Renal cortical epithelial cell (primary cell): ENCODE results near the gene SH2D2A. TPM values are rescaled to one million over a fixed set of nuclear protein-coding genes. Genes with fewer than 3 reads are reported as not detected.

ENCODE experiments used
- DNase-seq: peaks from one replicate; pipeline ENCODE4 v3.0.0-alpha.2; 2011; ENCODE audit warnings: low read depth
- total RNA-seq: library from RNA; depleted of rRNA; stranded (reverse); fragments of >200 nt; gene quantifications from 2 replicates; pipeline ENCODE4 v1.2.3, GENCODE V29; 2014

Gene SH2D2A
- total RNA-seq: 0.30 TPM in 1 of 2 replicates, not detected in the other

DNA sequence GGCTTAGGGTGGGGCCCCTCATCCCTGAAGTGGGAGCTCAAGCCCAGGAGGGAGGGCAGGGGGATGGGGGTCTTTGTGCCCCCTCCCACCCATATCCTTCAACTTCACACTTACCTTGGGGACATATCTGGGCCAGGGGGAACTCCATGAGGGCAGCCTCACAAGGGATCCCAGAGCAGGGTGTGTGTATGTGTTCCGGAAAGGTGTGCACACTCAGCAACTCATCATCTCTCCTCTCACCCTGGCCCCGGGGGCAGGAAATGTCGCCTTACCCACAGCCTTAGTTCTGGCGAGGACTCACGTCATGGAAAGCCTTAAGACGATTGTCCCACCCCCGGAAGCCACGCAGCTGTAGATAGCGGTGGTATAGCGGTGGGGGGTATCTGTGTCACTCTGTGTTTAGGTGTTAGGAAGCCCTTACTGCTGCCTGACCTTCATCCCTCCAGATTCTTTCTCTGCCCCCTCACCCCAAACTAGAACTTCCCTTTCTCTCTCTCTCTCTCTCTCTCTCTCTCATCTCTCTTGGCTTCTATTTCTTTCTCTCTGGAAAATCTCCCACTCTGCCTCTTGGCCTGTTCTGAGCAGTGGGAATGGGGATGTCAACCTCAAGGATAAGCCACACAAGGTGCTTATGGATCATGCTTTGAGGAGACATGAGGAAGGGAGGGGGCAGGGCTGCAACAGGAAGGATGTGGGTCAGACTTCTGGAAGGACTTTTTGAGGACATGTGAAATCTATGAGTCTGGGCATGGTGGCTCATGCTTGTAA is at the start of gene SH2D2A:
SH2D2A (minus strand) TSS at position 288 of the 768 bp plus-strand sequence; CDS start at position 148, 140 bp downstream.
- DNase-seq: no peak

DNA sequence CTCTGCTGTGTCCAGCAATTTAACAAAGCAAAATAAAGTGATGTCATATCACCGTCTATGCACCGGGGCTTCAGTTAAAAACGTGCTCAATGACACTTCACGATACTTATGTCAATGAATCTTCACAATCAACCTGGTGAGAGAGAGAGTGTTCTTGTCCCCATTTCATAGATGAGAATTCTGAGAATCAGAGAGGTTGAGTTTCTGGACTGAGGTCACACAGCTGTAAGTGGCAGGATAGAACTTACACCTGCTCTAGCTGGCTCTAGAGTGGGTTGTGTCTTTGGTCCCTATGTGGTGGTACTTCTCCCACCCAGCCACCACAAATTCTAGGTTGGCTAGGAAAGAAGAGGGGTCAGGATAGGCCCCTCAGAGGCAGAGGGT is 49.2 kb upstream of the SH2D2A start:
- DNase-seq: no peak

GRCh38 chr1:156865258-156865657 is 48.6 kb upstream of the SH2D2A start:
- DNase-seq: no peak

DNA sequence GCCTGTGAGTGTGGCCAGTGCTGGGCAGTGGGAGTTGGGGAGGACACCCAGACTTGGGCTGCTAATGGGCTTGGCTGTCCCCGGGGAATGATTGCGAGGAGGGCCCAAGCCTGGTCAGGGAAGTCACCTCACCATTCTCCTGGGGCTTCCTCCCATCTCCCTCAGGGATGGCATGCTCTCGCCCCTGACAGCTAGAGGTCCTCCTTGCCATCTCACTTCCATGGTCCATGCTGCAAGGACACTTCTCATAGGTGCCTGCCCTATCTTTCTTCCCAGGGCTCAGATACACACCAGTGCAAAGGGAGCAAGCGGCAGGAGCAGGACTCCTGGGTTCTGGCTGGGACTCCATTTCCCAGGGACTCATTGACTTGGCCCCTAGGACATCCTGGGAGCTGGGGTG is 48.1 kb upstream of the SH2D2A start:
- no peak for DNase-seq

GRCh38 chr1:156863631-156864030 is 47.0 kb upstream of the SH2D2A start:
- no peak for DNase-seq

DNA sequence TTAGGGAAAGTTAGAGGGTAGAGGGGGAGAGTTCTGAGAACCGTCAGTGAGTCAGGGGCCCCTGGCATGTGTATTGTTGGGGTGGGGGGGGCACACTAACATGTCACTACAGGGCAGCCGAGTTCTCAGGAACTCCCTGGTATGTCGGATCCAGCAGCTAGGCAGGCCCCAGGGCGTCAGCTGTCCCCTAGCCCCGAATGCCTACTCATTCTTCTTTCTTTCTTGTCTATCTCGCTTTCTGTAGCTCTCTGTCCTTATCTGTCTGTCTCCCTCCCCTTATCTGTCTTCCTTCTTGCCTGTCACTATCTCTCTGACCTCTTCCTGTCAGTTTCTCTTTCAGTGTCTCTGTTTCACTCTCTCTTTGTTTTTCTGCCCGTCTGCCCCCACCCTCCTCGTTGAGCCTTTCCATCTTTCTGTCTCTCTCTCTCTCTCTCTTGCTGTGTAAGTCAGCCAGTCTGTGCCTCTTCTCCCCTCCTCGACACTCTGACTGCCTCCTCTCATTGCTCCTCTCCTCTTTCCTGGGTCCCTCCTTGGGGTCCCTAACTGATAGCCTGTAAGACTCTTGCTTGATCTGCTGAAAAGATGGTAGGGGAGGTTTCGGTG is 46.5 kb upstream of the SH2D2A start:
- no peak for DNase-seq

- DNase-seq: no peak
Measured at GRCh38 chr1:156862584-156862983, 45.9 kb upstream of the SH2D2A start.

DNA sequence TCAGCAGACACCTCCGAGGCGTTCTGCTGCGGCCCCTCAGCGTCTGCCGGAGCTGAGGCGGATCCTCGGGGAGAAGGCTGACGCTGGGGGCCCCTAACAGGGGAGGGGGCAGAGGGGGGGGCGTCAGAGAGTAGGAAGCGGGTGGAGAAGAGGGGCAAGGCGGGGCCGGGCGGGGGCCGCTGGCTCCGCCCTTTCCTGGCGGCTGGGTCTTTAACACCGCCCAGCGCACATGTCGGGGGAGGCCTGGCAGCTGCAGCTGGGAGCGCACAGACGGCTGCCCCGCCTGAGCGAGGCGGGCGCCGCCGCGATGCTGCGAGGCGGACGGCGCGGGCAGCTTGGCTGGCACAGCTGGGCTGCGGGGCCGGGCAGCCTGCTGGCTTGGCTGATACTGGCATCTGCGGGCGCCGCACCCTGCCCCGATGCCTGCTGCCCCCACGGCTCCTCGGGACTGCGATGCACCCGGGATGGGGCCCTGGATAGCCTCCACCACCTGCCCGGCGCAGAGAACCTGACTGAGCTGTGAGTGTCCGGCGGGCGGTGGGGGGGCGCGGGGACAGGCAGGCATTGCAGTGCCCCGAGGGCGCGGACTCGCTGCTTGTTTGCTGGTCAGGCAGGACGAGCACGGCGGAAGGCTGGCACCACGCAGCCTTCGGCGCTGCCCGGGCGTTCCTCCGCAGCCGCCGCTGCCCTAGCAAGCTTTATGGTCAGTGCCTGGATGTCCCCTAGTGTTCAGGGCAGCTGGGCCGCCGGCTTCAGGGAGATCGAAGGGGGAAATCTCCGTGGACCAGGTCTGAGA is 44.2 kb upstream of the SH2D2A start, which contains the start of gene NTRK1:
NTRK1 (plus strand) TSS at position 238 of the 796 bp plus-strand sequence; CDS start at position 308, 70 bp downstream.
- no peak for DNase-seq

DNA sequence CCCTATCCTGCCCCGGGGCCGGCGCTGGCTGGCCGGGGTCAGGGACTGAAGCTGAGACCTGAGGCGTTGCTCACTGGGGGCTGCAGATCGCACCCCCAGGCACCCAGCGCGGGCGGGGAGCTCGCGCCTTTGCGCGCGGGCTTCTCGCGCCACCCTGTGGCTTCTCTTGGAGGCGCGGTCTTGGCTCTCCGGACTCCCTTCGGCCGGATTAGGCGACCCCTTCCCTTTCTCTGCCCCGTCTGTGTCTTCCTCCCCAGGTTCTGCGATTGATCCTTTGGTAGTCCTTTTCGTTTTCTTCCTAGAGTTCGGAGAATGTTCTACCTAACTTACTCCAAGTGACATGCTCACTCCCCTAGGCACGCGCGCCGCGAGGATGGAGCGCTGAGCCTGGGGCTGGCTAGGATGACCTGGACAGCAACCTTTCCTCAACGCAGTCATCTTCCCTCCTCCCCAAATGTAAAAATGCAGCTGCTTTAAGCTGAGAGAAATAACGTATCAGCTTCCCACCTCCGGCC is 43.5 kb upstream of the SH2D2A start:
- DNase-seq: no peak

GRCh38 chr1:156859523-156860112 is 43.0 kb upstream of the SH2D2A start:
- DNase-seq: no peak

- DNase-seq: no peak
Measured at GRCh38 chr1:156858959-156859522, 42.4 kb upstream of the SH2D2A start, which contains the start of gene INSRR. TSS of gene INSRR (minus strand) at chr1:156859117. CDS start at chr1:156858621, 496 bp downstream.

- no peak for DNase-seq
Measured at GRCh38 chr1:156858555-156858956, 41.9 kb upstream of the SH2D2A start.

DNA sequence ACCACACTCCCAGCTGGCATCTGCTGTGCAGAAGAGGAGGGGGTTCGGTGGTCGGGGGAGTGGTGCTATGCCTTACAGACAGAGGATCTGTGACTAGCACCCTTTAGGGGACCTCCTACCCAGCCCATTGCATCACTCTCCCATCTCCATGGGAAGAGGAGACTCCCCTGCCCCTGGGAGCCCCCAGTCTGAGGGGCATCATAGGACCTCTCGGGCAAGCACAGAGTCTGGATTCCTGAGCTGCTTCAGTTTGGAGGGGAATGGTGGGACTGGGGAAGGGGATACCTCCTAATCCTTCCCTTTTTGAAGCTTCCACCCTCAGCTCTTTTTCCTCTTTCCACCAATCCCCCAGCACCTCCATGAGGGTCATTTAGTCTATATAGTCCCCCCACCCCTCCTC is 40.9 kb upstream of the SH2D2A start:
- DNase-seq: no peak

GRCh38 chr1:156856282-156856785 is 39.7 kb upstream of the SH2D2A start:
- DNase-seq: no peak

DNA sequence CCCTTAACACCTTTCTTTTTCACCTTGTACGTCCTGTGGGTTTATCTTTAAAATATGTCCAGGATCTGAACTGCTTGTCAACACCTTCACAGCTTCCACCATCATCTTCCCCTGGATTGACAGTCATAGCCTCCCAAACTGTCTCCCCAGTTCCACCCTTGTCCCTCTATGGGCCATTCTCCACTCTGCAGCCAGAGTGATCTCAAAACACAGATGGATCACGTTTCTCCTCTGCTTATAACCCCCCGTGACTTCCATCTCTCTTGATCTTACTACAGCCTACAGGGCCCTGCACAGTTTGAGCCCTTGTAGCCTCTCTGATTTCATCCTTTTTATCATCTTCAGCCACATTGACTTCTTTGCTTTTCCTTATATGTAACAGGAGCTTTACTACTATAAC is 38.0 kb upstream of the SH2D2A start:
- DNase-seq: no peak

- DNase-seq: no peak
Measured at GRCh38 chr1:156853761-156854160, 37.1 kb upstream of the SH2D2A start.

- no peak for DNase-seq
Measured at GRCh38 chr1:156852418-156852874, 35.8 kb upstream of the SH2D2A start.

GRCh38 chr1:156851779-156852417 is 35.2 kb upstream of the SH2D2A start:
- no peak for DNase-seq

- DNase-seq: no peak
Measured at GRCh38 chr1:156849151-156849496, 32.5 kb upstream of the SH2D2A start.

- no peak for DNase-seq
Measured at GRCh38 chr1:156848461-156849150, 32.0 kb upstream of the SH2D2A start.
